ENCODE measurements around the gene NANS. TPM values are rescaled to one million over a fixed set of nuclear protein-coding genes. Genes with fewer than 3 reads are reported as not detected.

NANS gene
- total and polyA plus RNA-seq, 2 of the 13 experiments (the other 11 are each of a cell fraction or from before 2014, with no cell fraction given), result 86.9 to 203 TPM

DNA sequence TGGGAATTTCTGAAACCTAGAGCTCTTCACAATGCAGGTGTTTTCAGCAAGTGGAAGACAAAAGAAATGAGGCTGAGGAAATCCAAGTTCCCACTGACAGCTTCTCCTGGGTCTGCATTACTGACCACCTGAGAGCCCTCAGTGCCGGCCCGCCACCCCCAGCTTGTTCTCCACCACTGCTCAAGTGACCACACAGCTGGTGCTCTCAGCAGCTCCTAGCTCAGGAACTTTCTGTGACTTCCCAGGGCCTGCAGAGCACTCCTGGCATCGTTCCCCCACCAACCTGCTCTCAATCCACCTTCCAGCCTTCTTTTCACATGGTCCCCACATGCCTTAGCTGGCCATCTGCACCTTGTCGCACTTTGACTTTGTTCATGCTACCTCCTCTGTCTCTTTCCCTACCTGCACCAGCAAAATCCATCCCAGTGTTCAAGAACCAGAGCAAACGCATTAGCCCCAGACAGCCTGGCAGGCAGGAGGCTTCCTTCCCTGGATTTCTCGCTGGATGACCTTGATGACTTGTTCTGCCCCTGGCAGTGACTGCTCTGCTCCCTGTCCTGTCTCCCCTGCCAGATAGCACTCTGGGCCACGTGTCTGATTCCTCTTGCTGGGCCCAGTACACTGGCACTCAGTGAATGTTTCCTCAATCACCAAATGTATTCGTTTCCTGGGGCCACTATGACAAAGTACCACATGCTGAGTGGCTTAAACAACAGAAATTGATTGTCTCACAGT is 35.1 kb upstream of the NANS start:
- DNase-seq (ENCODE audit: low spot score) (no peak), ATAC-seq (peak; percentile 24), FAIRE-seq (no peak)
- intact Hi-C loops (cut with micrococcal nuclease; ENCODE audit: unreplicated experiment) (no loop called here), in situ Hi-C loops (cut with HindIII; ENCODE audit: extremely low pct_ligation_motif_present, low pct_unique_long_range_greater_than_20kb) (no loop called here)
- no peaks in the 10 kb centered on the region for H3K79me2 ChIP-seq (ENCODE audit: insufficient read depth, low read length)
- H3K4me3 ChIP-seq (replicated peaks in 1 of 3; ENCODE audit: insufficient read depth in 1 of 3, low read depth in 2 of 3, low read length in 3 of 3), result no peak overlapping the region
- H3K27me3 ChIP-seq (ENCODE audit: control insufficient read depth in 1 of 2, insufficient read depth in 2 of 2, low read length in 2 of 2), result no peaks in the 10 kb centered on the region
- ChIA-PET CTCF (ENCODE audit: low intra/inter-chr PET ratio, low total read pairs) (no interaction called here), POLR2A (no interaction called here)
- BruUV-seq (replicated peaks), result no TSS peak
- H4K20me1 ChIP-seq (ENCODE audit: insufficient read depth, low read length), result no peaks in the 10 kb centered on the region
- no peak overlapping the region for H3K9ac ChIP-seq (ENCODE audit: insufficient read depth, low read depth, low read length)
- no peak for TF ChIP-seq ZNF878 (CRISPR knock-in tag; IDR thresholded peaks at IDR 0.05)
- no peak for TF ChIP-seq ZC3H13 (CRISPR knock-in tag; IDR thresholded peaks at IDR 0.05)
- no peak for TF ChIP-seq ZNF530 (CRISPR knock-in tag; IDR thresholded peaks at IDR 0.05; ENCODE audit: low read depth)
- no peak for TF ChIP-seq SKI (IDR thresholded peaks at IDR 0.05; ENCODE audit: partially characterized antibody)
- no peak for TF ChIP-seq JUN (CRISPR knock-in tag; IDR thresholded peaks at IDR 0.05)
- TF ChIP-seq ZNF619 (CRISPR knock-in tag; IDR thresholded peaks at IDR 0.05), result no peak
- no peak for TF ChIP-seq NFYC (CRISPR knock-in tag; IDR thresholded peaks at IDR 0.05)
- no peak for TF ChIP-seq RXRA (CRISPR knock-in tag; IDR thresholded peaks at IDR 0.05)
- no peak for TF ChIP-seq SNRNP70 (IDR thresholded peaks at IDR 0.05; ENCODE audit: low read depth, low read length)
- TF ChIP-seq SAFB2 (CRISPR knock-in tag; IDR thresholded peaks at IDR 0.05; ENCODE audit: borderline replicate concordance, low read depth), result no peak
- TF ChIP-seq ZNF740 (CRISPR knock-in tag; IDR thresholded peaks at IDR 0.05), result no peak
- no peak for TF ChIP-seq NR3C1 (CRISPR knock-in tag; IDR thresholded peaks at IDR 0.05)
- TF ChIP-seq ETV5 (CRISPR knock-in tag; IDR thresholded peaks at IDR 0.05; ENCODE audit: borderline replicate concordance), result no peak
- TF ChIP-seq ZNF124 (CRISPR knock-in tag; IDR thresholded peaks at IDR 0.05), result no peak
- TF ChIP-seq HOXA3 (CRISPR knock-in tag; IDR thresholded peaks at IDR 0.05), result no peak
- TF ChIP-seq FOXP4 (CRISPR knock-in tag; IDR thresholded peaks at IDR 0.05), result no peak
- TF ChIP-seq ZNF781 (CRISPR knock-in tag; IDR thresholded peaks at IDR 0.05; ENCODE audit: borderline replicate concordance, not compliant biosample characterization), result no peak
- H3K27ac ChIP-seq (ENCODE audit: extremely low read length, insufficient read depth, low read length), result no peak overlapping the region
- H3K4me1 ChIP-seq (ENCODE audit: insufficient read depth, low read length), result no peaks in the 10 kb centered on the region
- peaks cover 8 to 27% of the 10 kb centered on the region in 2 experiments for H3K36me3 ChIP-seq (replicated peaks in 1 of 2; ENCODE audit: control insufficient read depth in 1 of 2, insufficient read depth in 2 of 2, low read length in 2 of 2)
- WGBS (ENCODE audit: low lambda C conversion rate), result 90% methylated on average over 6 of the region's 8 CpGs
- no peak overlapping the region for H2AFZ ChIP-seq (ENCODE audit: low read length)
- no peak overlapping the region for H3K4me2 ChIP-seq (ENCODE audit: low read depth, low read length)
- no peaks in the 10 kb centered on the region for H3K9me3 ChIP-seq (ENCODE audit: low read length)

Measured in HepG2 (cell line).